Activated naive CD4-positive, alpha-beta T cell treated with anti-CD3 and anti-CD28 coated beads, Interleukin-2, amount 10 ng/mL, durations not matched to agents 5 hours and 36 hours (primary cell): ENCODE data around the gene SHANK2. TPM values are rescaled to one million over a fixed set of nuclear protein-coding genes. Genes with fewer than 3 reads are reported as not detected.

Source experiments
- total RNA-seq, 2 experiments: library from RNA; stranded (reverse); gene quantifications; one replicate each; pipeline ENCODE4 v1.2.3, GENCODE V29; 2021

SHANK2 gene
- total RNA-seq = not detected

DNA sequence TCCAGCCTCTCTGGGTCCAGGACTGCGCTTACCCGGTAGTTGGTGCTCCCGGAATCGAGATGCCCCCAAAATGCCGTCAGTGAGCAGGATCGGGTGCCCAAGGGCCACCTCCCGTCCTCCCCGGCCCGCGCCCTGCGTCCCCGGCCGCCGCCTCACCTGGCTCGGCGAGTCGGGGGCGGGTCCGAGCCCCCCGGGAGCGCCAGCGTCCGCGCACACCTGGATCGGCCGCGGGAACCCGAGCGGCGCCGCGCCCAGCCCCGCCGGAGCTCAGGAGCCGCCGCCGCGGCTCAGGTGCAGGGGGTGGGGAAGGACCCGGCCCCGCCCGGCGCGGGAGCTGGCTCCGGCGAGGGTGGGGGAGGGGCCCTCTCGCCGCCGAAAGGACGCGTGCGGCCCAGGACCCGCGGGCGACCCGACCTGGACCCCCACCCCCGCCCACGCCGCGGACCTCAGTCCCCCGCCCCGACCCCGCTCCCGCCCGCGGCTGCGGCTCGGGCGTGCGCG lies at the start of gene SHANK2:
SHANK2 (minus strand) TSS at position 309 of the 501 bp plus-strand sequence. CDS start 105,251 bp downstream, outside the sequence.

Other genes with a start within 250 kb of the SHANK2 start
- gene DHCR7, start 195.8 kb upstream of the SHANK2 start, total RNA-seq = 10 to 100 TPM; 65.1 to 68.4 TPM
- 100 to 1,000 TPM; 161 to 164 TPM for gene NADSYN1, start 200.6 kb upstream of the SHANK2 start, total RNA-seq